ENCODE data around the gene PHC3. TPM values are rescaled to one million over a fixed set of nuclear protein-coding genes. Genes with fewer than 3 reads are reported as not detected.

The PHC3 gene
- total and polyA plus RNA-seq, 10 donors: 4.9 to 130 (median 92.8) TPM

DNA sequence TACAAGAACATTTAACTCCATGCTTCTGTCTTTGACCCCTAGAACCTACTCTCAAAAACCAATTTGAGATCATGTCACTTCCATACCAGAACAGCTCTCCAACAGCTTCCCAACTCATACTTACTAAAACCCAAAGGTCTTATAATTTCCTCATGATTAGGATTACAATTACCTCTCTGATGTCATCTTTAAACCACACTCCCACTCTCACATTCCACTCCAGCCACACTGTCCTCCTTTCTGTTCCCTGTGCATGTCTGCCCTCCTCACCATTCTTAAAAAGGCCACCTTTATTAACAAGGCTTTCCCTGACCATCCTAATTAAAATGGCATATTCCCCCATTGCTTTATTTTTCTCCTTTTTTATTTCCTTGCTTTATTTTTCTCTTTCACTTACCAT lies 18.9 kb downstream of the PHC3 start:
- H3K9me3 ChIP-seq: no peaks in the 10 kb centered on the region
- intact Hi-C loops (cut with DNase I; ENCODE audit: low total_unique reads): no loop called here
- no peak overlapping the region for H3K27ac ChIP-seq
- TF ChIP-seq, protein P1, sequence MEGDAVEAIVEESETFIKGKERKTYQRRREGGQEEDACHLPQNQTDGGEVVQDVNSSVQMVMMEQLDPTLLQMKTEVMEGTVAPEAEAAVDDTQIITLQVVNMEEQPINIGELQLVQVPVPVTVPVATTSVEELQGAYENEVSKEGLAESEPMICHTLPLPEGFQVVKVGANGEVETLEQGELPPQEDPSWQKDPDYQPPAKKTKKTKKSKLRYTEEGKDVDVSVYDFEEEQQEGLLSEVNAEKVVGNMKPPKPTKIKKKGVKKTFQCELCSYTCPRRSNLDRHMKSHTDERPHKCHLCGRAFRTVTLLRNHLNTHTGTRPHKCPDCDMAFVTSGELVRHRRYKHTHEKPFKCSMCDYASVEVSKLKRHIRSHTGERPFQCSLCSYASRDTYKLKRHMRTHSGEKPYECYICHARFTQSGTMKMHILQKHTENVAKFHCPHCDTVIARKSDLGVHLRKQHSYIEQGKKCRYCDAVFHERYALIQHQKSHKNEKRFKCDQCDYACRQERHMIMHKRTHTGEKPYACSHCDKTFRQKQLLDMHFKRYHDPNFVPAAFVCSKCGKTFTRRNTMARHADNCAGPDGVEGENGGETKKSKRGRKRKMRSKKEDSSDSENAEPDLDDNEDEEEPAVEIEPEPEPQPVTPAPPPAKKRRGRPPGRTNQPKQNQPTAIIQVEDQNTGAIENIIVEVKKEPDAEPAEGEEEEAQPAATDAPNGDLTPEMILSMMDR (IDR thresholded peaks at IDR 0.05 in 8 of 11, conservative IDR thresholded peaks at IDR 0.05 in 3 of 11): no peak
- TF ChIP-seq POLR2AphosphoS5 (IDR thresholded peaks at IDR 0.05) (no peak), POLR2A (IDR thresholded peaks at IDR 0.05) (no peak)
- H3K4me3 ChIP-seq: no peak overlapping the region
- H3K36me3 ChIP-seq: peaks cover 0 to 95% (median 40%) of the 10 kb centered on the region in 6 donors
- no peak for DNase-seq
- no peaks in the 10 kb centered on the region for H3K27me3 ChIP-seq (replicated peaks in 1 of 7)
- H3K4me1 ChIP-seq: peaks cover 0 to 95% (median 38%) of the 10 kb centered on the region in 6 donors

DNA sequence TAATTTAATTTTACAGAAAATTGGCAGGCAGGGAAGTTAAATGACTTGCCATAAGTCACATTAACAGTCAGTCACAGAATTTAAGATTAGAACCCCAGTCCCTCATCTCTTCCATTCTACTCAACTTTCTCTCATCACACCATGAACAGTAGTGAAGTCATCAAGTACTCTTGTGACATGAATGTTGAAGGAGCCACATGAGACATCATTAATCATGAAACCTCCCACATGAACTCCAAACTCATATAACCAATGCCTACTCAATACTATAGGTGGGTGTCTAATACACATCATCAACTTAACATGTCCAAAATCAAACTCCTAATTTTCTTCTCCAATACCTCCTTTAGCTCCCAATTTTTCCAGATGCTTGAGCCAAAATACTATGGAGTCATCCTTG lies 19.5 kb downstream of the PHC3 start:
- intact Hi-C loops (cut with DNase I; ENCODE audit: low total_unique reads): no loop called here
- no peak for TF ChIP-seq POLR2AphosphoS5 (IDR thresholded peaks at IDR 0.05)
- TF ChIP-seq, protein P1 (IDR thresholded peaks at IDR 0.05 in 8 of 11, conservative IDR thresholded peaks at IDR 0.05 in 3 of 11): no peak
- TF ChIP-seq POLR2A (IDR thresholded peaks at IDR 0.05): no peak
- DNase-seq: no peak
- no peak overlapping the region for H3K4me3 ChIP-seq
- H3K27ac ChIP-seq: no peak overlapping the region
- H3K36me3 ChIP-seq: peaks cover 0 to 90% (median 35%) of the 10 kb centered on the region in 6 donors
- H3K27me3 ChIP-seq (replicated peaks in 1 of 7): no peaks in the 10 kb centered on the region
- no peaks in the 10 kb centered on the region for H3K9me3 ChIP-seq
- H3K4me1 ChIP-seq: peaks cover 0 to 95% (median 41%) of the 10 kb centered on the region in 6 donors

DNA sequence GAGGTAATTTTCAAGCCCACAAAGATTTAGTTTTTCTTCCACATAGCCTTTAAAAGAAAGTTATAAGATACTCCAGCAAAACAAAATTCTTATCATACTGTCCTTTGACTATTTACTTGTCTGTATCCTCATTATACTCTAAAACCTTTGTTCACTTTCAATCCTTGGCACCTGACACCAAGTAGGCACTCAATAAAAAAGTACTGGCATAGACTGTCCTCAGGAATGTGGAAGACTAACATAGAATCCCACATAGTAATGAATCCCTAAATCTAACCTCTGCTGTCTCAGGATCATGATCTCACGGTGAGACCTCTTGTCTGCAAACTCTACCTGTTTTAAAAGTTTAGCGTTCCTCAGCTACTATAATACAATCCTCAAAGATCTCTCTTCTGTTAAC lies 21.6 kb downstream of the PHC3 start:
- WGBS, 5 donors: 96 to 99% (median 98%) methylated on average over 2 of the region's 2 CpGs
- no peak overlapping the region for H3K4me3 ChIP-seq
- H3K4me1 ChIP-seq: peaks cover 8 to 95% (median 51%) of the 10 kb centered on the region in 6 donors
- peak overlapping the region in 2 of 8 donors; percentile 13 to 50 for H3K27ac ChIP-seq
- peaks cover 0 to 87% (median 22%) of the 10 kb centered on the region in 6 donors for H3K36me3 ChIP-seq
- intact Hi-C loops (cut with DNase I; ENCODE audit: low total_unique reads): no loop called here
- no peaks in the 10 kb centered on the region for H3K27me3 ChIP-seq (replicated peaks in 1 of 7)
- TF ChIP-seq, protein P1 (IDR thresholded peaks at IDR 0.05 in 8 of 11, conservative IDR thresholded peaks at IDR 0.05 in 3 of 11): no peak
- TF ChIP-seq POLR2AphosphoS5 (IDR thresholded peaks at IDR 0.05): no peak
- TF ChIP-seq POLR2A (IDR thresholded peaks at IDR 0.05): no peak
- no peak for DNase-seq
- no peaks in the 10 kb centered on the region for H3K9me3 ChIP-seq

DNA sequence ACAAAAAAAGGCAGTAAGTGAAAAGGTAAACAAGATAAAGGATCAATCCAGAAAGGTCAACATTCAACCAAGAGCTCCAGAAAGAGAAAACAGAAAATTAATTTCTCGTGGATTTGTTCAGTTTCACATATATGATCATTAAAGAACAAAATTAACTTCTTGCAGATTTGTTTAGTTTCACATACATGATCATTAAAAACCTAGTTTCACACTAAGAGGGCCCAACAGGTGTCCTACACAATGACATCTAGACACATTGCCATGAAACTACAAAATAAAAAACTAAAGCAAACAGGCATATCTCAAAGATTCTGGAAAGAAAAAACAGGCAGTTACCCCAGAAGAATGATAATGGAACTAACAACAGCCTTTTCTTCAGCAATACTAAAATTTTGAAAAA lies 22.1 kb downstream of the PHC3 start:
- TF ChIP-seq, protein P1 (IDR thresholded peaks at IDR 0.05 in 8 of 11, conservative IDR thresholded peaks at IDR 0.05 in 3 of 11): no peak
- TF ChIP-seq POLR2AphosphoS5 (IDR thresholded peaks at IDR 0.05) (no peak), POLR2A (IDR thresholded peaks at IDR 0.05) (no peak)
- WGBS, 5 donors: 84 to 95% (median 91%) methylated on average over 1 of the region's 1 CpG
- H3K27ac ChIP-seq: peak overlapping the region in 3 of 8 donors; percentile 13 to 50 (median 23)

More for the DNA sequence above, 22.1 kb downstream of the PHC3 start:
- intact Hi-C loops (cut with DNase I; ENCODE audit: low total_unique reads): no loop called here
- Histone ChIP-seq H3K27me3 (replicated peaks in 1 of 7) (no peaks in the 10 kb centered on the region), H3K4me3 (no peak overlapping the region), H3K9me3 (no peaks in the 10 kb centered on the region), H3K36me3 (peaks cover 0 to 83% (median 22%) of the 10 kb centered on the region in 6 donors), H3K4me1 (peaks cover 12 to 95% (median 51%) of the 10 kb centered on the region in 6 donors)
- no peak for DNase-seq

All from spleen (tissue), 11 donors.